ENCODE measurements around the gene ARAP2.

ARAP2 gene

DNA sequence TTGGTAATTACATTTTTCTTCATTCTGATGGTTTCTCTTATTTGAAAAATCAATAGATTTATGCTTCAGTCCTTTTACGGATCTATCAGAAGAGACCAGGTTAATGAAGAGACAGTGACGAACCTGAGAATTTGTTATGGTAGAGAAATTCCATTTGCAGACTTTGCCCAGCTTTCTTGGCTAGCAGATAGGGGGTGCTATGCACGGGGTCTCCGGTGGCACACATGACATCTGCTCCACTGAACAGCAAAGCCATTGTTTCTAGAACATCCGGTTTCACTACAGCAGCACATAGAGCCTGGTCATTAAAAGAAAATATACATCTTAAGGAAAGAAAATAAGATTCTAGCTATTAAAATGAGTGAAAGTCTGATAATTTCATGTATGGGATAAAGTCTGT lies 85.1 kb downstream of the ARAP2 start:
- ATAC-seq (replicated peaks; ENCODE audit: extremely low read depth, poor library complexity, severe bottlenecking): no peak
- Mint-ChIP-seq H3K36me3 (ENCODE audit: insufficient read depth) (peaks cover 71% of the 10 kb centered on the region), H3K27me3 (no peaks in the 10 kb centered on the region), H3K4me1 (peaks cover 33% of the 10 kb centered on the region), H3K27ac (ENCODE audit: low read depth) (no peak overlapping the region), H3K4me3 (no peak overlapping the region), H3K9me3 (no peaks in the 10 kb centered on the region)
- no peak for DNase-seq (ENCODE audit: low spot score in 2 of 2)

DNA sequence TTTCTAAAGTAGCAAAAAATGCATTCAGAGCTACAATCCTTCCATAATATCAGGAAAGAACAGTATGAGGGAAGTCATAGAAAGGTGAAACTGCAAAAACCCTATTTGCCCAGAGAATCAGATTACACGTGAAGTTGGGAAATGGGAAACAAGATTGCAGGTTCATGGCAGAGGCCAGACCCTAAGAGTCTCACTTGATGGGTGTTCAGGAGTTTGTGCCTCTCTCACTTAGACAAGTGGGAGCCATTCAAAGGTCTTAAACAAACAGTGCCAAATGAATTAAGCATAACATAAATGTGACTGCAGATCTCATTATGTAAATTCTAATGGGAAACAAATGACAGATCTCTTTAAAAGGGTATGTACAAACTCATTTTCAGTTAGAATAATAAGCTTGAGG lies 91.6 kb downstream of the ARAP2 start:
- no peak overlapping the region for H3K4me3 Mint-ChIP-seq
- H3K9me3 Mint-ChIP-seq: no peaks in the 10 kb centered on the region
- ATAC-seq (replicated peaks; ENCODE audit: extremely low read depth, poor library complexity, severe bottlenecking) (no peak), DNase-seq (ENCODE audit: low spot score in 2 of 2) (no peak)
- H3K4me1 Mint-ChIP-seq: peaks cover 21% of the 10 kb centered on the region
- H3K27ac Mint-ChIP-seq (ENCODE audit: low read depth): no peak overlapping the region
- H3K27me3 Mint-ChIP-seq: no peaks in the 10 kb centered on the region
- H3K36me3 Mint-ChIP-seq (ENCODE audit: insufficient read depth): peaks cover 47% of the 10 kb centered on the region

DNA sequence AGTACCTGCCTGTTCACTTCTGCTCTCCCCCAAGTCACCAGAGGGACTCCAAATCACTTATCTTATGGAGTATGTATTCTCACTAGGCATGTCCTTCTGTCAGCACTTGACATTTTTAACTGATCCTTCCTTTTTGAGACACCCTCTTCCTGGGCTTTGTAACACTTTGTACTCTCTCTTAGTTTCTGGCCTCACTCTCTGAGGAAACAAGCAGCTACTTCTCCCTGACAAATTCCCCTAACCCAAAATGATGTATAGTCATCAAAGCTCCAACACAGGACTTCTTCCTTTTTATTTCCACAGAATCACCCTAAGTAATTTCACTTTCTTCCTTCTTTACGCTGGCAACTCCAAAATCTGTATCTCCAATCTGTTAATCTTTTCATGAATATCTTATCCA lies 101.8 kb downstream of the ARAP2 start:
- H3K4me1 Mint-ChIP-seq: peaks cover 38% of the 10 kb centered on the region
- no peaks in the 10 kb centered on the region for H3K27me3 Mint-ChIP-seq
- no peaks in the 10 kb centered on the region for H3K9me3 Mint-ChIP-seq
- DNase-seq (ENCODE audit: low spot score in 2 of 2) (no peak), ATAC-seq (replicated peaks; ENCODE audit: extremely low read depth, poor library complexity, severe bottlenecking) (no peak)
- peaks cover 42% of the 10 kb centered on the region for H3K36me3 Mint-ChIP-seq (ENCODE audit: insufficient read depth)
- H3K27ac Mint-ChIP-seq (ENCODE audit: low read depth): peak overlapping the region; percentile 67
- H3K4me3 Mint-ChIP-seq: no peak overlapping the region

DNA sequence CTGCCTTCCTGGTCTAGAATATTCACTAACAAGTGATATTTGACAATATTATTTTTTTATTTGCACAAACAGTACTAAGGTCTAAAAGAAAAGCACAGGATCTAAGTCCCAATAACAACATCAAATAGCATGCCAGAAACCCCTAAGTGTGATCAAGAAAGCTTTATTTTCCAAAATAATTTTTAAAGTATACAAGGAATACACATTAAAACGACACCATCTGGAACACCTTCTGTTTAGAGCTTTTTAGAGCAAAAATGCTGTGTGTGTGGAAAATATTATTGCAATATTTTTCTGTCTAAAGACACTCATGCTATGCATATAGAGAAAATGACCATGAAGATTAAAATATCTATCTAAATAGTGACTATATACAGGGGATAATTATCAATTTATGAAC lies 103.1 kb downstream of the ARAP2 start:
- H3K4me1 Mint-ChIP-seq: peaks cover 34% of the 10 kb centered on the region
- peaks cover 33% of the 10 kb centered on the region for H3K36me3 Mint-ChIP-seq (ENCODE audit: insufficient read depth)
- no peaks in the 10 kb centered on the region for H3K27me3 Mint-ChIP-seq

GRCh38 chr4:36140421-36140820 lies 103.9 kb downstream of the ARAP2 start:
- Mint-ChIP-seq H3K9me3 (no peaks in the 10 kb centered on the region), H3K4me3 (no peak overlapping the region), H3K27ac (ENCODE audit: low read depth) (peak overlapping the region; percentile 34), H3K36me3 (ENCODE audit: insufficient read depth) (peaks cover 26% of the 10 kb centered on the region), H3K27me3 (no peaks in the 10 kb centered on the region), H3K4me1 (peaks cover 27% of the 10 kb centered on the region)
- DNase-seq (ENCODE audit: low spot score in 2 of 2) (no peak), ATAC-seq (replicated peaks; ENCODE audit: extremely low read depth, poor library complexity, severe bottlenecking) (no peak)

More for the DNA sequence above, 103.1 kb downstream of the ARAP2 start:
- DNase-seq (ENCODE audit: low spot score in 2 of 2) (no peak), ATAC-seq (replicated peaks; ENCODE audit: extremely low read depth, poor library complexity, severe bottlenecking) (no peak)
- Mint-ChIP-seq H3K27ac (ENCODE audit: low read depth) (no peak overlapping the region), H3K9me3 (no peaks in the 10 kb centered on the region), H3K4me3 (no peak overlapping the region)

GRCh38 chr4:36138220-36138619 lies 106.1 kb downstream of the ARAP2 start:
- Mint-ChIP-seq H3K36me3 (ENCODE audit: insufficient read depth) (peaks cover 11% of the 10 kb centered on the region), H3K4me3 (no peak overlapping the region), H3K27ac (ENCODE audit: low read depth) (no peak overlapping the region), H3K9me3 (no peaks in the 10 kb centered on the region), H3K4me1 (peaks cover 27% of the 10 kb centered on the region), H3K27me3 (no peaks in the 10 kb centered on the region)
- ATAC-seq (replicated peaks; ENCODE audit: extremely low read depth, poor library complexity, severe bottlenecking) (no peak), DNase-seq (ENCODE audit: low spot score in 2 of 2) (no peak)

- Mint-ChIP-seq H3K27me3 (no peaks in the 10 kb centered on the region), H3K36me3 (ENCODE audit: insufficient read depth) (peaks cover 11% of the 10 kb centered on the region), H3K9me3 (no peaks in the 10 kb centered on the region)
Observed at GRCh38 chr4:36137336-36137735, 107.0 kb downstream of the ARAP2 start.

DNA sequence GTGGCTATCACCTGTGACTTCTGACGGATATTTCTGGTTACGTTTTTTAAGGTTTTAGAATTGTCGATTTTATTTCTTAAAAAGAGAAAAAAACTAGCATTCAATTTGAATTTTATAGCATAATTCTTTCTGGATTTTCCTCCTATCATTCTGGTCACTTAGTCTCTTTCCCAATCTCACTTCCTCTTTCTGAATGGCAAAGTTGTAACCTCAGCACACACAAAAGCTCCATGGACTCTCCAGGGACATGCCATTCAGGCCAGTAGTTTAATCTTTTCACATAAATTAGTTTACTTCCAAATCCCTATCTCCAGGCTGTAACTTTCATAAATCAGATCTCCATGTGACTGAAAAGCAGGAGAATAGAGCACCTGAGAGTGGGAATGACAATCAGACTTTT lies 110.7 kb downstream of the ARAP2 start:
- DNase-seq (ENCODE audit: low spot score in 2 of 2) (no peak), ATAC-seq (replicated peaks; ENCODE audit: extremely low read depth, poor library complexity, severe bottlenecking) (no peak)
- Mint-ChIP-seq H3K4me3 (no peak overlapping the region), H3K9me3 (no peaks in the 10 kb centered on the region), H3K36me3 (ENCODE audit: insufficient read depth) (peaks cover 9% of the 10 kb centered on the region), H3K4me1 (peaks cover 19% of the 10 kb centered on the region), H3K27me3 (no peaks in the 10 kb centered on the region), H3K27ac (ENCODE audit: low read depth) (no peak overlapping the region)

More at GRCh38 chr4:36137336-36137735, 107.0 kb downstream of the ARAP2 start:
- Mint-ChIP-seq H3K4me3 (no peak overlapping the region), H3K4me1 (peaks cover 20% of the 10 kb centered on the region), H3K27ac (ENCODE audit: low read depth) (no peak overlapping the region)
- ATAC-seq (replicated peaks; ENCODE audit: extremely low read depth, poor library complexity, severe bottlenecking) (no peak), DNase-seq (ENCODE audit: low spot score in 2 of 2) (no peak)

DNA sequence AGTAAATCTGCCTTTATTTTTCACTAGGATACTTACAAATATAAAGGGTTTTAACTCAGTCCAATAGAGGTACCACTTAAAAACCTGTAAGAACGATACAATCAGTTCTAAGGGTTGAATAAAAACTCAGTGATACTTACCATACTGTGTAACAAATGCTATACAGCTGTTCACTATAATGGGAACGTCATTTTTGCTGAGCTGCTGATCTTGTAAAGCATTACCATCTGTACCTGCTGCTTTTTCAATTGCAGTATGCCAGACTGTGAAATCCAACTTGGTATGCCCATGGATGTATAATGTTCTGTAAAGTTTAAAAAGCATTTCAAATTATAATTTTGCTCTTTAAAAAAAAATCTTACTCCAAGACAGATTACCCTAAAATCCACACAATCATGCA lies 111.2 kb downstream of the ARAP2 start:
- Mint-ChIP-seq H3K36me3 (ENCODE audit: insufficient read depth) (peaks cover 6% of the 10 kb centered on the region), H3K9me3 (no peaks in the 10 kb centered on the region), H3K4me3 (no peak overlapping the region), H3K27ac (ENCODE audit: low read depth) (no peak overlapping the region), H3K4me1 (peaks cover 15% of the 10 kb centered on the region), H3K27me3 (no peaks in the 10 kb centered on the region)
- ATAC-seq (replicated peaks; ENCODE audit: extremely low read depth, poor library complexity, severe bottlenecking) (no peak), DNase-seq (ENCODE audit: low spot score in 2 of 2) (no peak)

GRCh38 chr4:36130641-36131040 lies 113.7 kb downstream of the ARAP2 start:
- Mint-ChIP-seq H3K4me3 (no peak overlapping the region), H3K4me1 (peaks cover 13% of the 10 kb centered on the region), H3K9me3 (no peaks in the 10 kb centered on the region), H3K27ac (ENCODE audit: low read depth) (peak overlapping the region; percentile 16), H3K27me3 (no peaks in the 10 kb centered on the region), H3K36me3 (ENCODE audit: insufficient read depth) (peaks cover 8% of the 10 kb centered on the region)
- DNase-seq (ENCODE audit: low spot score in 2 of 2) (no peak), ATAC-seq (replicated peaks; ENCODE audit: extremely low read depth, poor library complexity, severe bottlenecking) (no peak)

- Mint-ChIP-seq H3K9me3 (no peaks in the 10 kb centered on the region), H3K4me1 (peaks cover 13% of the 10 kb centered on the region), H3K36me3 (ENCODE audit: insufficient read depth) (peaks cover 18% of the 10 kb centered on the region), H3K27ac (ENCODE audit: low read depth) (no peak overlapping the region), H3K4me3 (no peak overlapping the region), H3K27me3 (no peaks in the 10 kb centered on the region)
- ATAC-seq (replicated peaks; ENCODE audit: extremely low read depth, poor library complexity, severe bottlenecking) (no peak), DNase-seq (ENCODE audit: low spot score in 2 of 2) (no peak)
Observed at GRCh38 chr4:36128689-36129088, 115.6 kb downstream of the ARAP2 start.

DNA sequence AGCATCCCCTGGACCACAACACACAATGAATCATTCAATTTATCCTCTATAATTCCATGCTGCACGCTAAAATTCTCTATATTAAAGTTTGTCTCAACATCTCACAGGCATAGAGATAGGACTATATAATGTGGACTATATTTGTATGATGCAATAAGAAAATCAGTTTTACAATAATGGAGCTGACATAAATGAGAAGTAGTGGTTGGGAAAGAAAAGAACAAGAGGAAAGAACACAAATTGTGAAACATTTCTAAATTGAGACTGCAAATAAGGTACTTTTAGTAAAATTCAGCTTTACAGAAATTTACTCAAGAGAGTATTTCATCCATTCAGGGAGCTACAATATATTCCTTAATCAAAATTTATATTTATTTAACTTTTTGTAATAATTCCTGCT lies 120.4 kb downstream of the ARAP2 start:
- Mint-ChIP-seq H3K4me3 (no peak overlapping the region), H3K27me3 (no peaks in the 10 kb centered on the region), H3K36me3 (ENCODE audit: insufficient read depth) (peaks cover 40% of the 10 kb centered on the region), H3K4me1 (peaks cover 5% of the 10 kb centered on the region), H3K27ac (ENCODE audit: low read depth) (peak overlapping the region; percentile 20), H3K9me3 (no peaks in the 10 kb centered on the region)
- no peak for DNase-seq (ENCODE audit: low spot score in 2 of 2)
- ATAC-seq (replicated peaks; ENCODE audit: extremely low read depth, poor library complexity, severe bottlenecking): no peak

DNA sequence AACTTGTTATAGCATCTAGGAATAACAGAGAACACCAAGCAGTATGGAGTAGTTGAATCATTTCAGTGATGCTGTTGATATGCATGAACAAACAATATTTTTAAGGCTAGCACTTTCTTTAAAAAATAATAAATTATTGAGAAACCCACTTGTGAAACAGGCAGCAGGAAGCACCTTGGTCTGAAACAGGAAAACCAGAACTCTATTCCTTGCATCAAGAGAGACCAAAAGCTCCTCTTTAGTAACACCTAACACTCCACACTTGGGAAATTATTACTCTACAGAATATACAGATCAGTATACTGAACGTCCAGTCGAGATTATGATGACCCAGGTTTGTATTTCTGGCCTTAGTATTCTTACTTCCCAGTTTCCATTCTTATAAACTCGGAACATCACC lies 129.0 kb downstream of the ARAP2 start:
- ATAC-seq (replicated peaks; ENCODE audit: extremely low read depth, poor library complexity, severe bottlenecking) (no peak), DNase-seq (ENCODE audit: low spot score in 2 of 2) (no peak)
- Mint-ChIP-seq H3K9me3 (no peaks in the 10 kb centered on the region), H3K4me1 (peaks cover 29% of the 10 kb centered on the region), H3K36me3 (ENCODE audit: insufficient read depth) (peaks cover 32% of the 10 kb centered on the region), H3K27me3 (no peaks in the 10 kb centered on the region), H3K4me3 (no peak overlapping the region), H3K27ac (ENCODE audit: low read depth) (no peak overlapping the region)

DNA sequence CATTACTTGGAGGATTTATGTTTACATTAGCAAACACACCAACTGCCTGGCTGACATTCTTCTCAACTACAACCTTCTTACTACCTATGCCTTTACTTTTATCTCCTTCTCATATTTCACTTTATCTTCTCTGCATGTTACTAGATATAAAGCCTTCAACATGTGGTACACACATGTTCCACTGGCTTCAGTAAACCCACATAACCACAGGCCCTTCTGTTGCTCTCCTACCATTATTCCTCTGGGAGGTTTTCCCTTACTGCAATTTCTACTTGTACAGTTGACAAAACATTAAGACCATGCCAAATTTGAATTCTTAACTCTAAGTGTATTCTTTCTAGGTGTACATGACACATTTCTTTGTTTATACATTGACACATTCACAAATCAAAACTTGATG lies 133.1 kb downstream of the ARAP2 start:
- peak overlapping the region; percentile 9 for H3K27ac Mint-ChIP-seq (ENCODE audit: low read depth)
- DNase-seq (ENCODE audit: low spot score in 2 of 2): no peak

More for the DNA sequence above, 133.1 kb downstream of the ARAP2 start:
- H3K9me3 Mint-ChIP-seq: no peaks in the 10 kb centered on the region
- peaks cover 18% of the 10 kb centered on the region for H3K36me3 Mint-ChIP-seq (ENCODE audit: insufficient read depth)
- H3K27me3 Mint-ChIP-seq: no peaks in the 10 kb centered on the region
- no peak overlapping the region for H3K4me3 Mint-ChIP-seq
- peaks cover 13% of the 10 kb centered on the region for H3K4me1 Mint-ChIP-seq
- no peak for ATAC-seq (replicated peaks; ENCODE audit: extremely low read depth, poor library complexity, severe bottlenecking)
